Measurements from ENCODE around the gene CCBE1. TPM values are rescaled to one million over a fixed set of nuclear protein-coding genes. Genes with fewer than 3 reads are reported as not detected.

CCBE1 gene
- total RNA-seq, 1 donor from 2014 or later: 0.68 TPM

- no peak for DNase-seq
These were observed 130.7 kb downstream of the CCBE1 start for GRCh38 chr18:59566533-59566971.

- DNase-seq: no peak
These were observed 131.3 kb downstream of the CCBE1 start for GRCh38 chr18:59565957-59566356.

GRCh38 chr18:59564561-59564960, 132.7 kb downstream of the CCBE1 start:
- no peak for DNase-seq

- no peak for DNase-seq
These were observed 133.9 kb downstream of the CCBE1 start for GRCh38 chr18:59563176-59563785.

- no peak for DNase-seq
These were observed 134.5 kb downstream of the CCBE1 start for GRCh38 chr18:59562751-59563150.

- no peak for DNase-seq
These were observed 135.6 kb downstream of the CCBE1 start for GRCh38 chr18:59561612-59562011.

GRCh38 chr18:59560556-59560955, 136.7 kb downstream of the CCBE1 start:
- DNase-seq: no peak

GRCh38 chr18:59559528-59559927, 137.7 kb downstream of the CCBE1 start:
- DNase-seq: no peak

GRCh38 chr18:59555995-59556659, 141.1 kb downstream of the CCBE1 start:
- DNase-seq: no peak

- no peak for DNase-seq
These were observed 142.4 kb downstream of the CCBE1 start for GRCh38 chr18:59554796-59555335.

- no peak for DNase-seq
These were observed 143.9 kb downstream of the CCBE1 start for GRCh38 chr18:59553273-59553870.

- DNase-seq: no peak
These were observed 145.2 kb downstream of the CCBE1 start for GRCh38 chr18:59551902-59552635.

GRCh38 chr18:59550174-59550516, 147.1 kb downstream of the CCBE1 start:
- no peak for DNase-seq

- DNase-seq: no peak
These were observed 147.6 kb downstream of the CCBE1 start for GRCh38 chr18:59549503-59550173.

- no peak for DNase-seq
These were observed 149.5 kb downstream of the CCBE1 start for GRCh38 chr18:59547581-59548182.

- DNase-seq: no peak
These were observed 151.0 kb downstream of the CCBE1 start for GRCh38 chr18:59546188-59546587.

GRCh38 chr18:59540780-59541179, 156.4 kb downstream of the CCBE1 start:
- DNase-seq: no peak

- no peak for DNase-seq
These were observed 156.9 kb downstream of the CCBE1 start for GRCh38 chr18:59540346-59540745.

- no peak for DNase-seq
These were observed 158.1 kb downstream of the CCBE1 start for GRCh38 chr18:59539108-59539507.

- no peak for DNase-seq
These were observed 159.6 kb downstream of the CCBE1 start for GRCh38 chr18:59537579-59537978.

- DNase-seq: no peak
These were observed 161.1 kb downstream of the CCBE1 start for GRCh38 chr18:59536166-59536565.

- DNase-seq: no peak
These were observed 162.2 kb downstream of the CCBE1 start for GRCh38 chr18:59535055-59535454.

Measured in dermis blood vessel endothelial cell (primary cell).